AG04450 (cell line): Measurements from ENCODE around the gene BARX2. TPM values are rescaled to one million over a fixed set of nuclear protein-coding genes. Genes with fewer than 3 reads are reported as not detected.

Experiments
- CTCF ChIA-PET: fragments of 300-600, 350-600 bp; formaldehyde crosslinking; extraction: SDS; loops from one replicate; lab custom pipeline; 2022; ENCODE audit warnings: antibody characterized with exemption, inconsistent platforms; lab: Charles Lee
- POLR2A ChIA-PET: fragments of 350-600 bp; formaldehyde crosslinking; extraction: SDS; loops from one replicate; lab custom pipeline; 2021; ENCODE audit warnings: antibody characterized with exemption, inconsistent platforms; lab: Yijun Ruan, JAX
- DNase-seq: peaks from one replicate; pipeline ENCODE4 v3.0.0-alpha.2; 2011; ENCODE audit warnings: low read depth, low spot score
- H3K27ac ChIP-seq: one replicate; pipeline ENCODE4 v1.5.1; 2012; ENCODE audit warnings: low read depth, low read length, control low read depth
- H3K27me3 ChIP-seq: one replicate; pipeline ENCODE4 v1.6.0; 2012; ENCODE audit warnings: low read length; ENCODE audit not compliant: control insufficient read depth, insufficient read depth
- H3K4me3 ChIP-seq: 2 replicates; pipeline ENCODE4 v1.5.1; 2011; ENCODE audit warnings: mild to moderate bottlenecking, low read depth, low read length, control low read depth
- H3K9me3 ChIP-seq: 2 replicates; pipeline ENCODE4 v1.5.1; 2012; ENCODE audit warnings: low read length; ENCODE audit not compliant: control insufficient read depth, insufficient read depth
- polyA plus RNA-seq: library from polyadenylated mRNA; depleted of rRNA; stranded (reverse); fragments of >200 nt; gene quantifications from 2 replicates; pipeline ENCODE4 v1.2.3, GENCODE V29; 2011
- TF ChIP-seq, protein P1 (sequence below): IDR thresholded peaks from 2 replicates; pipeline ENCODE4 v1.5.1; 2011; ENCODE audit warnings: low read depth, low read length, control low read depth, inconsistent platforms

BARX2 gene
- polyA plus RNA-seq, 1 experiment = not detected

DNA sequence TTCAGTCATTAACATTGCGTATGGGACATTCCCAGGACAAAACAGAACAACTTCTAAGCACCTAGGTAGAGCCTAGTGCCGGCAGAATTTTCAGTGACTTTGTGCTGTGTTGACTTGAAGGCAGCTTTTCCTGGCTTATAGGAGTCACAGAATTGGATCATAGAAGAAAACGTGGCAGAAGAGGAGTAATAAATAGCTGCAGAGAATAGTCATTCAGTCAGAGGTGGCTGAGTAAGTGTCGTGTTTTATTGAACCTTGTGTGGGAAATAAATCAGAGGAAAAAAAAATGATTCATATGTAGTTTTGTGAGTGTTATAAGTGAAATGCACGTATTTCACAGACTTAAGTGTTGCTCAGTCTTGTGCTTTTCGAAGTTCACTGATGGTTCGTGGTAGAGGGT is 2.1 kb downstream of the BARX2 start:
- POLR2A ChIA-PET = no interaction called here
- CTCF ChIA-PET = no interaction called here
- Histone ChIP-seq H3K27me3 (peaks cover 47% of the 10 kb centered on the region), H3K27ac (no peak overlapping the region), H3K4me3 (no peak overlapping the region), H3K9me3 (no peaks in the 10 kb centered on the region; the same call in 1 of the 2 replicates)
- TF ChIP-seq, protein P1, sequence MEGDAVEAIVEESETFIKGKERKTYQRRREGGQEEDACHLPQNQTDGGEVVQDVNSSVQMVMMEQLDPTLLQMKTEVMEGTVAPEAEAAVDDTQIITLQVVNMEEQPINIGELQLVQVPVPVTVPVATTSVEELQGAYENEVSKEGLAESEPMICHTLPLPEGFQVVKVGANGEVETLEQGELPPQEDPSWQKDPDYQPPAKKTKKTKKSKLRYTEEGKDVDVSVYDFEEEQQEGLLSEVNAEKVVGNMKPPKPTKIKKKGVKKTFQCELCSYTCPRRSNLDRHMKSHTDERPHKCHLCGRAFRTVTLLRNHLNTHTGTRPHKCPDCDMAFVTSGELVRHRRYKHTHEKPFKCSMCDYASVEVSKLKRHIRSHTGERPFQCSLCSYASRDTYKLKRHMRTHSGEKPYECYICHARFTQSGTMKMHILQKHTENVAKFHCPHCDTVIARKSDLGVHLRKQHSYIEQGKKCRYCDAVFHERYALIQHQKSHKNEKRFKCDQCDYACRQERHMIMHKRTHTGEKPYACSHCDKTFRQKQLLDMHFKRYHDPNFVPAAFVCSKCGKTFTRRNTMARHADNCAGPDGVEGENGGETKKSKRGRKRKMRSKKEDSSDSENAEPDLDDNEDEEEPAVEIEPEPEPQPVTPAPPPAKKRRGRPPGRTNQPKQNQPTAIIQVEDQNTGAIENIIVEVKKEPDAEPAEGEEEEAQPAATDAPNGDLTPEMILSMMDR = no peak
- no peak for DNase-seq

DNA sequence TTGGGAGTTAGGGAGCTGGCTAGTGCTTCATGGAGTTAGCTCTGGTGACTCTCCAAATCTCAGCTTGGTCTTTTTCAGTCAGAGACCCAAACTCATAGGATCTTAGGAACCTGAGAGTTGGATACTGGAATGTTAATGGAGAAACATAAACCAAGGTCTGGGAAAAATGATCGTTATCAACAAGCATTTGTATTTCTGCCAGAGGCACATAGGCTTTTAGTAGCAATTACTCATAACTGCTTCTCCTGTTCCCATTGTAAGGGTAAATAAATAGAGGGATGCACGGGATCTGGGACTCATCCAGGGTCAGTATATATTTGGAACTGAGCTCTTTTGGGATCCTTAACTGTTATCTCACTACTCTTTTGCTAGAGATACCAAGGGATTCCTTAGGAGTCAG is 4.8 kb downstream of the BARX2 start:
- POLR2A ChIA-PET = no interaction called here
- no peak for DNase-seq
- TF ChIP-seq, protein P1 = no peak
- Histone ChIP-seq H3K4me3 (no peak overlapping the region), H3K27ac (no peak overlapping the region), H3K27me3 (peaks cover 23% of the 10 kb centered on the region), H3K9me3 (no peaks in the 10 kb centered on the region)
- CTCF ChIA-PET = no interaction called here

DNA sequence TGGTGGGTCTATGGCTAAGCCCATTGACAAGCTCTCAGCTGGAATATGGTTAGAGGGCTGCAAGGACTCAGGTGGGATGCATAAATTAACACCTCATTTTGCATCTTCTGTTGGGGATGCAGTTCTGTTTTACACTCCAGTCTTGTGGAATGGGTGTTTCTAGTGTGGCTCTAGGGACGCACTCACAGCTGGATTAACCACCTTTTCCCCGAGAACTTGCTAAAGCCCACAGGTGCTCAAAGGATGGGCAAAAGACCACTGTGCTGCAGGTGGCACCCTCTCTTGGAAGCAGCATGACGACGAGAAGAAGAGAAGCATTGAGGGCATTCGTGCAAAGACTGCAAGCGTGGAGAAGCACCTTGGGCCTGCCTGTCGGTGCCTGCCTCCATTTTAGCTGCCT is 6.9 kb downstream of the BARX2 start:
- CTCF ChIA-PET = interaction anchor here (1.6 kb wide), 1 partner anchor 368 kb away, joined by 3 read pairs; no protein-coding TSS in a partner anchor
- Histone ChIP-seq H3K4me3 (no peak overlapping the region), H3K9me3 (no peaks in the 10 kb centered on the region), H3K27me3 (peaks cover 7% of the 10 kb centered on the region), H3K27ac (no peak overlapping the region)
- DNase-seq = no peak
- TF ChIP-seq, protein P1 = no peak
- POLR2A ChIA-PET = no interaction called here

DNA sequence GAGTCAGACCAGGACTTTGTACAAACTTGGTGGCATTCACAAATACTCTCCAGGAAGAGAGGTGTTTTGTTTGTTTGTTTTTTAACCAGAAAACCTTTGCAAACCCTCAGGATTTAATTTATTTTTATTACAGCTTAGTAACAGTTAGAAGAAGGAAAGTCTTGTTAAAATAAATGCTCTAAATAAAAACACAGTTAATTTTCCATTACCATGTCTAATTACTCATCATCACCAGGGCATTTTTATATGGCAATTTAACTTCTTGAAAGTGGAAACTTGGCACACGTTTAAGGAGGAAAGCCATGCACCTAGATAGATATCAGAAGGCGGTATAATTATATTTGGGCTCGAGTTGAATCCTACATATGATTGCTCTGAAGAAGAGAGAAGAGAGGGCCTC is 7.4 kb downstream of the BARX2 start:
- ChIA-PET CTCF (interaction anchor here (1.6 kb wide), 1 partner anchor 367 kb away, joined by 3 read pairs; no protein-coding TSS in a partner anchor), POLR2A (no interaction called here)
- Histone ChIP-seq H3K27me3 (peaks cover 6% of the 10 kb centered on the region), H3K9me3 (no peaks in the 10 kb centered on the region), H3K27ac (no peak overlapping the region), H3K4me3 (no peak overlapping the region)
- DNase-seq = no peak
- TF ChIP-seq, protein P1 = no peak

DNA sequence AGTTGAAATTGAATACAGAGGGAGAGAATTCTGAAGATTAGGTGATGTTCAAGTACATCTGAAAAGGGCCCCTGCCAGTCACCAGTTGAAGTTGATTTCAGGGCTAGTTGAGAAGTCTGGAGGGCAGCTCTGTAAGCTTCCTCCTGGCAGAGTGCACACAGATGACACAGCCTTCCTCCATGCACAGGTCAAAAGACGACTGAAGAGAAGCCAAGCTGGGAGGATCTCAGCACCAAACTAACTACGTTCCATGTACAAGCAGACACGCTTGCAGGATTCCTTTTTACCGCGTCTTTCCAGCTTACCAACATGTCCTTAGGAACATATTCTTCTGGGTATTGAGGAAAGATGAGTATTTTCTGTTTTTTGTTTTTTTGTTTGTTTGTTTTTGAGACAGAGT is 7.9 kb downstream of the BARX2 start:
- H3K4me3 ChIP-seq = no peak overlapping the region
- H3K27ac ChIP-seq = no peak overlapping the region
- TF ChIP-seq, protein P1 = no peak
- H3K27me3 ChIP-seq = peaks cover 6% of the 10 kb centered on the region
- CTCF ChIA-PET = interaction anchor here (1.6 kb wide), 1 partner anchor 367 kb away, joined by 3 read pairs; no protein-coding TSS in a partner anchor
- no peak for DNase-seq
- no peaks in the 10 kb centered on the region for H3K9me3 ChIP-seq
- POLR2A ChIA-PET = no interaction called here
